T-helper 1 cell treated with Interleukin-12 subunit alpha and Interleukin-12 subunit beta and Interleukin-4 antibody, amounts not matched to agents 30 μg/mL and 1 μg/mL, for 36 hours (primary cell): ENCODE results near the gene ATXN3L.
"Not testable (repeated sequence)": the region's sequence is repeated elsewhere in the genome, so short reads cannot be mapped to it uniquely, and the experiment has no call there.

Experiments used
- H3K27ac Mint-ChIP-seq: one replicate; pipeline ENCODE4 v1.8.0; 2021; ENCODE audit warnings: mild to moderate bottlenecking, mixed read lengths
- H3K27me3 Mint-ChIP-seq: one replicate; pipeline ENCODE4 v1.8.0; 2021; ENCODE audit warnings: low read depth, mixed read lengths
- H3K36me3 Mint-ChIP-seq: one replicate; pipeline ENCODE4 v1.8.0; 2021; ENCODE audit warnings: low read depth, mixed read lengths
- H3K4me1 Mint-ChIP-seq: one replicate; pipeline ENCODE4 v1.8.0; 2021; ENCODE audit warnings: low read depth, mixed read lengths
- H3K4me3 Mint-ChIP-seq: one replicate; pipeline ENCODE4 v1.8.0; 2021; ENCODE audit warnings: mild to moderate bottlenecking, moderate library complexity, mixed read lengths
- H3K9me3 Mint-ChIP-seq: one replicate; pipeline ENCODE4 v1.8.0; 2021; ENCODE audit warnings: mixed read lengths

The ATXN3L gene

GRCh38 chrX:13334491-13334890 is 14.6 kb upstream of the ATXN3L start:
- no peaks in the 10 kb centered on the region for H3K27me3 Mint-ChIP-seq
- H3K36me3 Mint-ChIP-seq: no peaks in the 10 kb centered on the region
- H3K4me3 Mint-ChIP-seq: no peak overlapping the region
- H3K27ac Mint-ChIP-seq: no peak overlapping the region
- H3K9me3 Mint-ChIP-seq: peaks cover 7% of the 10 kb centered on the region
- no peaks in the 10 kb centered on the region for H3K4me1 Mint-ChIP-seq

- Mint-ChIP-seq H3K27me3 (no peaks in the 10 kb centered on the region), H3K4me1 (no peaks in the 10 kb centered on the region), H3K4me3 (no peak overlapping the region), H3K27ac (no peak overlapping the region), H3K36me3 (no peaks in the 10 kb centered on the region), H3K9me3 (peaks cover 7% of the 10 kb centered on the region)
Observed at GRCh38 chrX:13330446-13330845, 10.6 kb upstream of the ATXN3L start.

- Mint-ChIP-seq H3K27ac (no peak overlapping the region), H3K27me3 (no peaks in the 10 kb centered on the region), H3K9me3 (no peaks in the 10 kb centered on the region), H3K4me3 (no peak overlapping the region), H3K4me1 (no peaks in the 10 kb centered on the region), H3K36me3 (no peaks in the 10 kb centered on the region)
Observed at GRCh38 chrX:13327666-13328065, 7.8 kb upstream of the ATXN3L start.

GRCh38 chrX:13323241-13323640 is 3.4 kb upstream of the ATXN3L start:
- no peak overlapping the region for H3K27ac Mint-ChIP-seq
- no peak overlapping the region for H3K4me3 Mint-ChIP-seq
- peaks cover 9% of the 10 kb centered on the region for H3K9me3 Mint-ChIP-seq
- H3K27me3 Mint-ChIP-seq: no peaks in the 10 kb centered on the region
- no peaks in the 10 kb centered on the region for H3K36me3 Mint-ChIP-seq
- no peaks in the 10 kb centered on the region for H3K4me1 Mint-ChIP-seq

GRCh38 chrX:13317366-13317765 is 2.5 kb downstream of the ATXN3L start:
- no peaks in the 10 kb centered on the region for H3K27me3 Mint-ChIP-seq
- peaks cover 9% of the 10 kb centered on the region for H3K9me3 Mint-ChIP-seq
- H3K4me3 Mint-ChIP-seq: no peak overlapping the region
- no peaks in the 10 kb centered on the region for H3K4me1 Mint-ChIP-seq
- H3K36me3 Mint-ChIP-seq: no peaks in the 10 kb centered on the region
- no peak overlapping the region for H3K27ac Mint-ChIP-seq

GRCh38 chrX:13311560-13311959 is 8.3 kb downstream of the ATXN3L start:
- no peaks in the 10 kb centered on the region for H3K36me3 Mint-ChIP-seq
- no peaks in the 10 kb centered on the region for H3K4me1 Mint-ChIP-seq
- no peak overlapping the region for H3K4me3 Mint-ChIP-seq
- no peak overlapping the region for H3K27ac Mint-ChIP-seq
- H3K27me3 Mint-ChIP-seq: no peaks in the 10 kb centered on the region
- no peaks in the 10 kb centered on the region for H3K9me3 Mint-ChIP-seq

- H3K4me1 Mint-ChIP-seq: no peaks in the 10 kb centered on the region
- H3K9me3 Mint-ChIP-seq: no peaks in the 10 kb centered on the region
- no peaks in the 10 kb centered on the region for H3K36me3 Mint-ChIP-seq
- no peak overlapping the region for H3K4me3 Mint-ChIP-seq
- H3K27me3 Mint-ChIP-seq: no peaks in the 10 kb centered on the region
- H3K27ac Mint-ChIP-seq: no peak overlapping the region
Observed at GRCh38 chrX:13309631-13310030, 10.2 kb downstream of the ATXN3L start.

GRCh38 chrX:13307041-13307440 is 12.8 kb downstream of the ATXN3L start:
- Mint-ChIP-seq H3K4me3 (no peak overlapping the region), H3K27me3 (no peaks in the 10 kb centered on the region), H3K27ac (no peak overlapping the region), H3K9me3 (no peaks in the 10 kb centered on the region), H3K36me3 (peaks cover 2% of the 10 kb centered on the region), H3K4me1 (peaks cover 2% of the 10 kb centered on the region)

- no peak overlapping the region for H3K27ac Mint-ChIP-seq
- no peaks in the 10 kb centered on the region for H3K27me3 Mint-ChIP-seq
- peaks cover 7% of the 10 kb centered on the region for H3K4me1 Mint-ChIP-seq
- no peak overlapping the region for H3K4me3 Mint-ChIP-seq
- no peaks in the 10 kb centered on the region for H3K9me3 Mint-ChIP-seq
- peaks cover 2% of the 10 kb centered on the region for H3K36me3 Mint-ChIP-seq
Observed at GRCh38 chrX:13305108-13305507, 14.7 kb downstream of the ATXN3L start.

- H3K9me3 Mint-ChIP-seq: no peaks in the 10 kb centered on the region
- H3K27ac Mint-ChIP-seq: no peak overlapping the region
- H3K4me1 Mint-ChIP-seq: peaks cover 10% of the 10 kb centered on the region
- H3K36me3 Mint-ChIP-seq: peaks cover 2% of the 10 kb centered on the region
- no peaks in the 10 kb centered on the region for H3K27me3 Mint-ChIP-seq
- no peak overlapping the region for H3K4me3 Mint-ChIP-seq
Observed at GRCh38 chrX:13304052-13304451, 15.8 kb downstream of the ATXN3L start.

GRCh38 chrX:13303248-13303647 is 16.6 kb downstream of the ATXN3L start:
- H3K9me3 Mint-ChIP-seq, H3K36me3 Mint-ChIP-seq, H3K27me3 Mint-ChIP-seq, H3K4me1 Mint-ChIP-seq, H3K27ac Mint-ChIP-seq, H3K4me3 Mint-ChIP-seq: not testable (repeated sequence)

- no peaks in the 10 kb centered on the region for H3K27me3 Mint-ChIP-seq
- peaks cover 2% of the 10 kb centered on the region for H3K36me3 Mint-ChIP-seq
- no peaks in the 10 kb centered on the region for H3K9me3 Mint-ChIP-seq
- no peak overlapping the region for H3K4me3 Mint-ChIP-seq
- no peak overlapping the region for H3K27ac Mint-ChIP-seq
- peaks cover 10% of the 10 kb centered on the region for H3K4me1 Mint-ChIP-seq
Observed at GRCh38 chrX:13298836-13299235, 21.0 kb downstream of the ATXN3L start.

GRCh38 chrX:13295841-13296240 is 24.0 kb downstream of the ATXN3L start:
- H3K4me1 Mint-ChIP-seq: peaks cover 8% of the 10 kb centered on the region
- H3K27ac Mint-ChIP-seq: no peak overlapping the region
- no peak overlapping the region for H3K4me3 Mint-ChIP-seq
- no peaks in the 10 kb centered on the region for H3K9me3 Mint-ChIP-seq
- H3K36me3 Mint-ChIP-seq: no peaks in the 10 kb centered on the region
- no peaks in the 10 kb centered on the region for H3K27me3 Mint-ChIP-seq

GRCh38 chrX:13293700-13294099 is 26.2 kb downstream of the ATXN3L start:
- H3K4me3 Mint-ChIP-seq: no peak overlapping the region
- no peaks in the 10 kb centered on the region for H3K9me3 Mint-ChIP-seq
- H3K27ac Mint-ChIP-seq: no peak overlapping the region
- no peaks in the 10 kb centered on the region for H3K4me1 Mint-ChIP-seq
- no peaks in the 10 kb centered on the region for H3K27me3 Mint-ChIP-seq
- H3K36me3 Mint-ChIP-seq: no peaks in the 10 kb centered on the region

GRCh38 chrX:13290891-13291614 is 28.8 kb downstream of the ATXN3L start:
- Mint-ChIP-seq H3K4me1 (no peaks in the 10 kb centered on the region), H3K4me3 (no peak overlapping the region), H3K27ac (no peak overlapping the region), H3K36me3 (peaks cover 1% of the 10 kb centered on the region), H3K9me3 (no peaks in the 10 kb centered on the region), H3K27me3 (no peaks in the 10 kb centered on the region)

- no peaks in the 10 kb centered on the region for H3K4me1 Mint-ChIP-seq
- peaks cover 5% of the 10 kb centered on the region for H3K36me3 Mint-ChIP-seq
- H3K27me3 Mint-ChIP-seq: no peaks in the 10 kb centered on the region
- H3K4me3 Mint-ChIP-seq: no peak overlapping the region
- peaks cover 11% of the 10 kb centered on the region for H3K9me3 Mint-ChIP-seq
- H3K27ac Mint-ChIP-seq: no peak overlapping the region
Observed at GRCh38 chrX:13288671-13289070, 31.2 kb downstream of the ATXN3L start.
